NCI-H1930 (cell line): ENCODE data around the gene KLRB1.
"Not testable (repeated sequence)": the region's sequence is repeated elsewhere in the genome, so short reads cannot be mapped to it uniquely, and the experiment has no call there.

Experiments
- DNase-seq, 2 experiments: peaks; one replicate each; lab custom pipeline; 2025; lab: John Stamatoyannopoulos, UW

KLRB1 gene

GRCh38 chr12:9607716-9608115 is at the start of gene KLRB1:
Gene KLRB1, minus strand, starts transcription at chr12:9607916. Its CDS starts 77 bp downstream, at chr12:9607839.
- DNase-seq = no peak

- DNase-seq = no peak
These were observed 43.6 kb upstream of the KLRB1 start for GRCh38 chr12:9651265-9651729.

- no peak for DNase-seq
These were observed 42.4 kb upstream of the KLRB1 start for GRCh38 chr12:9650151-9650576.

- no peak for DNase-seq
These were observed 41.8 kb upstream of the KLRB1 start for GRCh38 chr12:9649532-9649940.

- DNase-seq = no peak
These were observed 41.2 kb upstream of the KLRB1 start for GRCh38 chr12:9648701-9649531.

GRCh38 chr12:9647825-9648700 is 40.3 kb upstream of the KLRB1 start:
- peak; percentile 76 to 80 for DNase-seq

GRCh38 chr12:9646794-9647781 is 39.4 kb upstream of the KLRB1 start:
- no peak for DNase-seq

GRCh38 chr12:9644985-9645551 is 37.4 kb upstream of the KLRB1 start:
- DNase-seq = not testable (repeated sequence)

- DNase-seq = no peak
These were observed 35.5 kb upstream of the KLRB1 start for GRCh38 chr12:9643266-9643660.

GRCh38 chr12:9642606-9643265 is 35.0 kb upstream of the KLRB1 start:
- DNase-seq = no peak

- no peak for DNase-seq
These were observed 32.3 kb upstream of the KLRB1 start for GRCh38 chr12:9640024-9640423.

GRCh38 chr12:9636851-9637206 is 29.1 kb upstream of the KLRB1 start:
- no peak for DNase-seq

GRCh38 chr12:9636150-9636850 is 28.6 kb upstream of the KLRB1 start:
- DNase-seq = no peak

GRCh38 chr12:9634969-9635754 is 27.4 kb upstream of the KLRB1 start:
- DNase-seq = no peak

GRCh38 chr12:9634177-9634803 is 26.6 kb upstream of the KLRB1 start:
- DNase-seq = peak in 1 of 2 experiments; percentile 16

GRCh38 chr12:9632766-9633165 is 25.1 kb upstream of the KLRB1 start:
- DNase-seq = no peak

GRCh38 chr12:9626821-9627220 is 19.1 kb upstream of the KLRB1 start:
- DNase-seq = no peak

- no peak for DNase-seq
These were observed 18.6 kb upstream of the KLRB1 start for GRCh38 chr12:9626291-9626690.

- no peak for DNase-seq
These were observed 17.3 kb upstream of the KLRB1 start for GRCh38 chr12:9625019-9625418.
